ENCODE measurements around the gene NT5DC4.
"Not testable (repeated sequence)": the region's sequence is repeated elsewhere in the genome, so short reads cannot be mapped to it uniquely, and the experiment has no call there.

The NT5DC4 gene

GRCh38 chr2:112699984-112700667, 20.7 kb upstream of the NT5DC4 start:
- no peak for DNase-seq (ENCODE audit: low read depth in 3 of 3)

- DNase-seq (ENCODE audit: low read depth in 3 of 3): no peak
Measured at GRCh38 chr2:112701052-112701451, 19.8 kb upstream of the NT5DC4 start.

GRCh38 chr2:112703684-112704083, 17.1 kb upstream of the NT5DC4 start:
- DNase-seq (ENCODE audit: low read depth in 3 of 3): no peak

- DNase-seq (ENCODE audit: low read depth in 3 of 3): no peak
Measured at GRCh38 chr2:112705575-112705974, 15.2 kb upstream of the NT5DC4 start.

- DNase-seq (ENCODE audit: low read depth in 3 of 3): peak in 1 of 3 experiments; percentile 55
Measured at GRCh38 chr2:112706170-112706664, 14.6 kb upstream of the NT5DC4 start.

- DNase-seq (ENCODE audit: low read depth in 3 of 3): not testable (repeated sequence)
Measured at GRCh38 chr2:112706947-112707346, 13.9 kb upstream of the NT5DC4 start.

GRCh38 chr2:112708968-112709367, 11.9 kb upstream of the NT5DC4 start:
- DNase-seq (ENCODE audit: low read depth in 3 of 3): no peak

GRCh38 chr2:112709703-112710102, 11.1 kb upstream of the NT5DC4 start:
- no peak for DNase-seq (ENCODE audit: low read depth in 3 of 3)

- no peak for DNase-seq (ENCODE audit: low read depth in 3 of 3)
Measured at GRCh38 chr2:112710956-112711750, 9.7 kb upstream of the NT5DC4 start.

GRCh38 chr2:112712465-112712864, 8.4 kb upstream of the NT5DC4 start:
- no peak for DNase-seq (ENCODE audit: low read depth in 3 of 3)

- DNase-seq (ENCODE audit: low read depth in 3 of 3): peak in 1 of 3 experiments; percentile 62
Measured at GRCh38 chr2:112712903-112713584, 7.8 kb upstream of the NT5DC4 start.

GRCh38 chr2:112713585-112713925, 7.3 kb upstream of the NT5DC4 start:
- no peak for DNase-seq (ENCODE audit: low read depth in 3 of 3)

- no peak for DNase-seq (ENCODE audit: low read depth in 3 of 3)
Measured at GRCh38 chr2:112713926-112714325, 6.9 kb upstream of the NT5DC4 start.

- no peak for DNase-seq (ENCODE audit: low read depth in 3 of 3)
Measured at GRCh38 chr2:112714331-112714730, 6.5 kb upstream of the NT5DC4 start.

- DNase-seq (ENCODE audit: low read depth in 3 of 3): no peak
Measured at GRCh38 chr2:112714836-112715631, 5.8 kb upstream of the NT5DC4 start.

- not testable (repeated sequence) for DNase-seq (ENCODE audit: low read depth in 3 of 3)
Measured at GRCh38 chr2:112716094-112716493, 4.7 kb upstream of the NT5DC4 start.

- not testable (repeated sequence) for DNase-seq (ENCODE audit: low read depth in 3 of 3)
Measured at GRCh38 chr2:112716826-112717352, 3.9 kb upstream of the NT5DC4 start.

- DNase-seq (ENCODE audit: low read depth in 3 of 3): no peak
Measured at GRCh38 chr2:112718863-112719370, 1.9 kb upstream of the NT5DC4 start.

GRCh38 chr2:112721819-112722522, 1.2 kb downstream of the NT5DC4 start:
- DNase-seq (ENCODE audit: low read depth in 3 of 3): no peak

- no peak for DNase-seq (ENCODE audit: low read depth in 3 of 3)
Measured at GRCh38 chr2:112722816-112723546, 2.2 kb downstream of the NT5DC4 start.
